Measurements from ENCODE around the gene GBE1. TPM values are rescaled to one million over a fixed set of nuclear protein-coding genes. Genes with fewer than 3 reads are reported as not detected.

The GBE1 gene
- total RNA-seq, 2 experiments from 2014 or later: 108 to 114 TPM

DNA sequence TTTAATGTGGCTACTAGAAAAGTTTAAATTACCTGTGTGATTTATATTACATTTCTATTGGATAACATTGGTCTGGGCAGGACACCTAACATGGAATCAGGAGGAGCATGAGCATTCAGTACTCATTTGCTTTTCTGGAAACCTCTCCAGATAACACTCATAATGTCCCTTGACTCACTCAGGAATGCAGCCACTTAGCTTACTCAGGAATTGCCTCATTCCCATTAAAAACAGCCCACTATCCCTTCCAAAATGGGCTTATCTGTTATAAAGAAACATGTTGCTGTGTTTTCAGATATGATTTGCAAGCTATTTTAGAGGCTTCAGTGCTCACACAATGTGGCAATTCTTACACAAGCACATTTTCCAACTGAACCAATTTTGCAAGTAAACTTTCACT is 17.1 kb downstream of the GBE1 start:
- H3K4me3 Mint-ChIP-seq: no peak overlapping the region
- DNase-seq (no peak), ATAC-seq (no peak)
- TF ChIP-seq, protein P1, sequence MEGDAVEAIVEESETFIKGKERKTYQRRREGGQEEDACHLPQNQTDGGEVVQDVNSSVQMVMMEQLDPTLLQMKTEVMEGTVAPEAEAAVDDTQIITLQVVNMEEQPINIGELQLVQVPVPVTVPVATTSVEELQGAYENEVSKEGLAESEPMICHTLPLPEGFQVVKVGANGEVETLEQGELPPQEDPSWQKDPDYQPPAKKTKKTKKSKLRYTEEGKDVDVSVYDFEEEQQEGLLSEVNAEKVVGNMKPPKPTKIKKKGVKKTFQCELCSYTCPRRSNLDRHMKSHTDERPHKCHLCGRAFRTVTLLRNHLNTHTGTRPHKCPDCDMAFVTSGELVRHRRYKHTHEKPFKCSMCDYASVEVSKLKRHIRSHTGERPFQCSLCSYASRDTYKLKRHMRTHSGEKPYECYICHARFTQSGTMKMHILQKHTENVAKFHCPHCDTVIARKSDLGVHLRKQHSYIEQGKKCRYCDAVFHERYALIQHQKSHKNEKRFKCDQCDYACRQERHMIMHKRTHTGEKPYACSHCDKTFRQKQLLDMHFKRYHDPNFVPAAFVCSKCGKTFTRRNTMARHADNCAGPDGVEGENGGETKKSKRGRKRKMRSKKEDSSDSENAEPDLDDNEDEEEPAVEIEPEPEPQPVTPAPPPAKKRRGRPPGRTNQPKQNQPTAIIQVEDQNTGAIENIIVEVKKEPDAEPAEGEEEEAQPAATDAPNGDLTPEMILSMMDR (IDR thresholded peaks at IDR 0.05): no peak
- H3K4me1 Mint-ChIP-seq (ENCODE audit: low read depth): peaks cover 12% of the 10 kb centered on the region
- intact Hi-C loops (cut with micrococcal nuclease): no loop called here
- peaks cover 42% of the 10 kb centered on the region for H3K36me3 Mint-ChIP-seq (ENCODE audit: low read depth)
- H3K9me3 Mint-ChIP-seq: no peaks in the 10 kb centered on the region
- no peak overlapping the region for H3K27ac Mint-ChIP-seq
- ChIA-PET POLR2A (interaction anchor here (1.5 kb wide), 1 partner anchor 11 kb away, joined by 3 read pairs; no protein-coding TSS in a partner anchor), CTCF (interaction anchor here (0.8 kb wide), 1 partner anchor 11 kb away, joined by 3 read pairs; no protein-coding TSS in a partner anchor)
- no peaks in the 10 kb centered on the region for H3K27me3 Mint-ChIP-seq

DNA sequence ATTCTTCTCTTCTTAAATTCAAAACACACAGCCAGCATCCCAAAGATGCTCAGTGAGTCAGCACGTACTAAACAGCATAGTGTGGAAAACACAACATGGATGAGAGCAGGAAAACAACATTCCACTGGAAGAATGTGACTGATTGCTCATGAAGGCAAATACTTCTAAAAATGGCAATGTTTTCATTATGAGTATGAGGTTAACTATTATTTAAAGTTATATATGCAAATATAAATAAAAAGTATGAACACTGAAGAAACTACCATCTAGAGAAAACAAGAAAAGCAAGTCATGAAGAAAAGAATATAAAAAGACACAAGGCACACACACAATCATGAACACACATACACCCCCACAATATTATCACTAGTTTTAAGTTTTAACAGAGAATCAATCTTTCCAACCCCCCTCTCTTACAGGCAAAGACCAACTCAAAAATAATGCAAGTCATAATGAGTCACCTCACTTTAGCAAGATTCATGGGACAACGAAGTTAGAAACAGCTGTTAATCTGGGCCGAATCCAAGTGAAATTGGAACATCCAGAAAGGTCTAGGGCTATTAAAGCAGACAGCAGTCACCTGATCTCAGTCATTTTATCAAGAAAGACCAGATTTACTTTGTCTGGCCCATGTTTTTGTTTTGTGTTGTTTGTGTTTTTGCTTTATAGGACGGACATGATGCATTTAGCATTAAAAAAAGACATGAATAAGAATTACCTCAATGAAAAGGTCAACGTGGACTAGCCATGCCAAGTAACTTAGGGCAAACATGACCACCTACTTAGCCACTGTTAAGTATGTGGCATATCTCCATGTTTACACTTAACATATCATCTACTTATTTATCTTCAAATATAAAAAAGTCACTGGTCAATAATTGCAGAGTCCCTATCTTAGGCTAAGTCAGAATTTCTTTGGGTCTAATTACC is 18.1 kb downstream of the GBE1 start:
- Mint-ChIP-seq H3K27me3 (no peaks in the 10 kb centered on the region), H3K36me3 (ENCODE audit: low read depth) (peaks cover 46% of the 10 kb centered on the region), H3K4me1 (ENCODE audit: low read depth) (peaks cover 12% of the 10 kb centered on the region), H3K27ac (no peak overlapping the region), H3K4me3 (no peak overlapping the region), H3K9me3 (peaks cover 3% of the 10 kb centered on the region)
- TF ChIP-seq, protein P1 (IDR thresholded peaks at IDR 0.05): no peak
- POLR2A ChIA-PET: interaction anchor here (1.5 kb wide), 1 partner anchor 12 kb away, joined by 3 read pairs; no protein-coding TSS in a partner anchor
- CTCF ChIA-PET: interaction anchor here (0.6 kb wide), 1 partner anchor 83 kb away, joined by 5 read pairs; no protein-coding TSS in a partner anchor
- DNase-seq (no peak), ATAC-seq (no peak)
- intact Hi-C loops (cut with micrococcal nuclease): no loop called here

DNA sequence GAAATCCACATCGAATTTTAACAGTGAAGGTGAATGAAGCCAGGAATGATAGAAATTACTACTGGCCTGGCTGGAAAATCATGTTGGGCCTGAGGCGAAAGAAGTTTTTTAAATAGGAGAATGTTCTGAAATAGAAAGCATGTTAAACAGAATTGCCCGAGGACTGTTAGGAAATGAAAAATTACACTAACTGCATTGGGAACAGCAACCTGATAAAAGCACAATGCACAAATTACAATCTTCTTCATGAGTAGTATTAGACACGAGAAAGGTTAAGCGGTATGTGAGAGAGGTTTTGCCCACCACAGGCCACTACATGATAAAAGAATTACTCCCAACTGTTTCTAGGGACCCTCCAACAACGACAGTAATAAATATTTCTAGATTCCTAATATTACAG is 18.9 kb downstream of the GBE1 start:
- Mint-ChIP-seq H3K4me1 (ENCODE audit: low read depth) (peaks cover 12% of the 10 kb centered on the region), H3K27me3 (no peaks in the 10 kb centered on the region), H3K9me3 (peaks cover 5% of the 10 kb centered on the region), H3K27ac (no peak overlapping the region), H3K36me3 (ENCODE audit: low read depth) (peaks cover 47% of the 10 kb centered on the region), H3K4me3 (no peak overlapping the region)
- DNase-seq: no peak
- intact Hi-C loops (cut with micrococcal nuclease): no loop called here
- TF ChIP-seq, protein P1 (IDR thresholded peaks at IDR 0.05): no peak
- ChIA-PET POLR2A (no interaction called here), CTCF (interaction anchor here (0.6 kb wide), 1 partner anchor 82 kb away, joined by 5 read pairs; no protein-coding TSS in a partner anchor)
- ATAC-seq: no peak

DNA sequence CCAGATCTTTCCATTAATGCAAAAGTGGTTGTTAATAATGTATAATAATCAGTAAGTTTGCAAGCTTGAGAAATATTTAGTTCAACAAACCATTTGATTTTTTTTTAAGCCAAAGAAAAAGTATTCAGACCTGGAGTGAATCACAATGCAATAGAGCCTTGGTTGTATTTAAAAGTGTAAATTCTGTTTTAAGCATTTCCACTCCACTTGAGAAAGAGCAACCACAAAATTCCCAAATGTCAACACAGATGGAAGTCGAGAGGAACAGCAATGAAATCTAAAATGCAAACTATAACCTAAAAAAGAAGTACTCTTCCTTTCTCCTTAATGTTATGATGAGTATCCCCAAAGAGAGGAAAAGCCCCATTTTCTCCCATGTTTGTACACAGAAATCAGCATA is 20.2 kb downstream of the GBE1 start:
- ATAC-seq (no peak), DNase-seq (no peak)
- TF ChIP-seq, protein P1 (IDR thresholded peaks at IDR 0.05): no peak
- Mint-ChIP-seq H3K4me1 (ENCODE audit: low read depth) (peaks cover 12% of the 10 kb centered on the region), H3K4me3 (no peak overlapping the region), H3K36me3 (ENCODE audit: low read depth) (peaks cover 45% of the 10 kb centered on the region), H3K27me3 (no peaks in the 10 kb centered on the region), H3K9me3 (peaks cover 5% of the 10 kb centered on the region), H3K27ac (no peak overlapping the region)
- CTCF ChIA-PET: no interaction called here
- intact Hi-C loops (cut with micrococcal nuclease): no loop called here
- POLR2A ChIA-PET: no interaction called here

DNA sequence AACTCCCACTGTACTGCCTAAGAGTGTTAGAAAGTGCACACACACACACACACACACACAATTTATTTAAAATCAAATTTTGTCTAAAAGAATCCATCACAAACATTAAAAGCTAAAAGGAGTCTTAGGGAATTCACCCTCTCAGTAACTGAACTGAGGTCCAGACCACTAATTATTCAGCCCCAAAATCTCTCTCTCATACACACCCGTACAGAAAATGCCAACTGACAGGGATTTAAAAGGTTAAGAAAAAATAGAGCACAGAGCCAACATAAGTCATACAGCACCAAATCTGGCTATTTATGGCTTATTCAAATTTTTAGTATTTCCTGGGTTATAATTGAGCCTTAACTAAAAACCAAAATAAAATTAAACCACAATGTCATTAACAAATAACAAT is 20.7 kb downstream of the GBE1 start:
- Mint-ChIP-seq H3K27ac (no peak overlapping the region), H3K4me3 (no peak overlapping the region), H3K4me1 (ENCODE audit: low read depth) (peaks cover 12% of the 10 kb centered on the region), H3K9me3 (peaks cover 5% of the 10 kb centered on the region), H3K27me3 (no peaks in the 10 kb centered on the region), H3K36me3 (ENCODE audit: low read depth) (peaks cover 48% of the 10 kb centered on the region)
- ChIA-PET POLR2A (no interaction called here), CTCF (no interaction called here)
- TF ChIP-seq, protein P1 (IDR thresholded peaks at IDR 0.05): no peak
- intact Hi-C loops (cut with micrococcal nuclease): no loop called here
- ATAC-seq (no peak), DNase-seq (no peak)
